ENCODE measurements around the gene RIMS4. TPM values are rescaled to one million over a fixed set of nuclear protein-coding genes. Genes with fewer than 3 reads are reported as not detected.
"Not testable (repeated sequence)": the region's sequence is repeated elsewhere in the genome, so short reads cannot be mapped to it uniquely, and the experiment has no call there.

The RIMS4 gene
- total RNA-seq, 5 donors from 2014 or later (not counting 1 experiment from before 2014, with no cell fraction given), result 0.06 to 0.12 TPM; not detected in 3

DNA sequence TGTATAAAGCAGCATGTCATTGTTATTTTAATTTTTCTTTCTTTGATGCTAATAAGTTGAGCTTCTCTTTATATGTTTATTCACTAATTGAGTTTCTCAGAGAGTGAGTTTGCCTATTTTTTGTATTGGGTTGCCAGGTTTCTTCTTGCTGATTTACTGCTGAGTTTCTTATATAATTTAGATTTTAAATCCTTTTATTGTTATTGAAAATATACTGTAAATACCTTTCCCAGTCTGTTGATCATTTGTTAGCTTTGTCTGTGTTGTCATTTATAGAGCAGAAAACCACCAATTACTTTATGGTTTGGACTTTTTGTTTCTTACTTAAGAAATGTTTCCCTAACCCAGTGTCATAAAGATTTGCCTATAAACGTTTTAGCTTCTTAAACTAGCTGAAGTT is 17.1 kb upstream of the RIMS4 start:
- Mint-ChIP-seq H3K36me3 (no peaks in the 10 kb centered on the region), H3K27ac (no peak overlapping the region), H3K9me3 (peaks cover 0 to 5% (median 0%) of the 10 kb centered on the region in 3 donors), H3K27me3 (peaks cover 41 to 45% of the 10 kb centered on the region in 2 donors), H3K4me1 (no peaks in the 10 kb centered on the region), H3K4me3 (no peak overlapping the region)
- no peak overlapping the region for H3K4me3 ChIP-seq (ENCODE audit: control insufficient read depth in 1 of 2, extremely low read depth in 1 of 2, low read length in 1 of 2)
- POLR2A ChIA-PET, result no interaction called here
- CTCF ChIA-PET, result no interaction called here
- no peaks in the 10 kb centered on the region for H3K9me3 ChIP-seq
- no peak for ATAC-seq (replicated peaks in 1 of 4)
- no peaks in the 10 kb centered on the region for H3K4me1 ChIP-seq (ENCODE audit: control insufficient read depth in 1 of 2, extremely low read depth in 1 of 2, insufficient read depth in 2 of 2, low read length in 2 of 2)
- WGBS (ENCODE audit: insufficient coverage), result no CpG with 5 or more reads among the region's 1 CpG
- no peak overlapping the region for H3K27ac ChIP-seq (ENCODE audit: low read length)
- DNase-seq, result no peak
- H3K36me3 ChIP-seq (ENCODE audit: control insufficient read depth in 2 of 2, extremely low read depth in 1 of 2, insufficient read depth in 1 of 2, low read length in 1 of 2), result no peaks in the 10 kb centered on the region
- H3K27me3 ChIP-seq (replicated peaks in 1 of 2; ENCODE audit: control insufficient read depth in 2 of 2, extremely low read depth in 1 of 2, insufficient read depth in 2 of 2, low read length in 1 of 2), result peaks cover 13 to 16% of the 10 kb centered on the region in 2 experiments

DNA sequence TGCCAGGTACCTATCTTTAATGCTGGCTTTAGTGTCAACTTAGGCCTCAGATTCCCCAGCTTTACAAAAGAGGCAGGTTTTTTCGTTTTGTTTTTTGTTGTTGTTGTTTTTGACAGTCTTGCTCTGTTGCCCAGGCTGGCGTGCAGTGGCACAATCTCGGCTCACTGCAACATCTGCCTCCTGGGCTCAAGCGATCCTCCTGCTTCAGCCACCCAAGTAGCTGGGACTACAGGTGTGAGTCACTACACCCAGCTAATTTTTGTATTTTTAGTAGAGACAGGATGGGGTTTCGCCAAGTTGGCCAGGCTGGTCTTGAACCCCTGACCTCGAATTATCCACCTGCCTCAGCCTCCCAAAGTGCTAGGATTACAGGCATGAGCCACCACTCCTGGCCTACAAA is 11.2 kb upstream of the RIMS4 start:
- H3K4me3 Mint-ChIP-seq; H3K4me1 Mint-ChIP-seq; H3K27me3 ChIP-seq (replicated peaks in 1 of 2; ENCODE audit: control insufficient read depth in 2 of 2, extremely low read depth in 1 of 2, insufficient read depth in 2 of 2, low read length in 1 of 2); ATAC-seq (replicated peaks in 1 of 4); DNase-seq; H3K36me3 Mint-ChIP-seq; H3K9me3 ChIP-seq; POLR2A ChIA-PET; H3K27ac ChIP-seq (ENCODE audit: low read length); H3K9me3 Mint-ChIP-seq; H3K4me1 ChIP-seq (ENCODE audit: control insufficient read depth in 1 of 2, extremely low read depth in 1 of 2, insufficient read depth in 2 of 2, low read length in 2 of 2); H3K27me3 Mint-ChIP-seq; H3K27ac Mint-ChIP-seq; H3K36me3 ChIP-seq (ENCODE audit: control insufficient read depth in 2 of 2, extremely low read depth in 1 of 2, insufficient read depth in 1 of 2, low read length in 1 of 2); H3K4me3 ChIP-seq (ENCODE audit: control insufficient read depth in 1 of 2, extremely low read depth in 1 of 2, low read length in 1 of 2): not testable (repeated sequence)
- WGBS (ENCODE audit: insufficient coverage), result 76% methylated on average over 2 of the region's 6 CpGs
- CTCF ChIA-PET, result interaction anchor here in 1 of 2 donors (0.6 kb wide), 1 partner anchor 274 kb away, joined by 5 read pairs; no protein-coding TSS in a partner anchor

GRCh38 chr20:44819936-44820335 is 9.6 kb upstream of the RIMS4 start:
- CTCF ChIA-PET, result no interaction called here
- H3K36me3 ChIP-seq (ENCODE audit: control insufficient read depth in 2 of 2, extremely low read depth in 1 of 2, insufficient read depth in 1 of 2, low read length in 1 of 2), result no peaks in the 10 kb centered on the region

GRCh38 chr20:44817143-44817910 is 7.0 kb upstream of the RIMS4 start:
- H3K27ac ChIP-seq (ENCODE audit: low read length), result no peak overlapping the region
- 58% methylated on average over 2 of the region's 6 CpGs for WGBS (ENCODE audit: insufficient coverage)
- Mint-ChIP-seq H3K9me3 (no peaks in the 10 kb centered on the region), H3K27me3 (peaks cover 11 to 16% of the 10 kb centered on the region in 2 donors), H3K36me3 (no peaks in the 10 kb centered on the region), H3K4me1 (no peaks in the 10 kb centered on the region), H3K27ac (no peak overlapping the region), H3K4me3 (no peak overlapping the region)
- DNase-seq (no peak), ATAC-seq (replicated peaks in 1 of 4) (no peak)
- CTCF ChIA-PET, result no interaction called here
- H3K4me1 ChIP-seq (ENCODE audit: control insufficient read depth in 1 of 2, extremely low read depth in 1 of 2, insufficient read depth in 2 of 2, low read length in 2 of 2), result no peaks in the 10 kb centered on the region
- no peaks in the 10 kb centered on the region for H3K9me3 ChIP-seq
- POLR2A ChIA-PET, result no interaction called here
- peaks cover 8 to 15% of the 10 kb centered on the region in 2 experiments for H3K27me3 ChIP-seq (replicated peaks in 1 of 2; ENCODE audit: control insufficient read depth in 2 of 2, extremely low read depth in 1 of 2, insufficient read depth in 2 of 2, low read length in 1 of 2)
- H3K36me3 ChIP-seq (ENCODE audit: control insufficient read depth in 2 of 2, extremely low read depth in 1 of 2, insufficient read depth in 1 of 2, low read length in 1 of 2), result no peaks in the 10 kb centered on the region
- no peak overlapping the region for H3K4me3 ChIP-seq (ENCODE audit: control insufficient read depth in 1 of 2, extremely low read depth in 1 of 2, low read length in 1 of 2)

More at GRCh38 chr20:44819936-44820335, 9.6 kb upstream of the RIMS4 start:
- POLR2A ChIA-PET, result no interaction called here
- Mint-ChIP-seq H3K9me3 (no peaks in the 10 kb centered on the region), H3K4me3 (no peak overlapping the region), H3K27ac (no peak overlapping the region), H3K4me1 (no peaks in the 10 kb centered on the region), H3K36me3 (no peaks in the 10 kb centered on the region), H3K27me3 (peaks cover 5 to 10% of the 10 kb centered on the region in 2 donors)
- H3K4me3 ChIP-seq (ENCODE audit: control insufficient read depth in 1 of 2, extremely low read depth in 1 of 2, low read length in 1 of 2), result no peak overlapping the region
- DNase-seq, result no peak
- no CpG with 5 or more reads among the region's 4 CpGs for WGBS (ENCODE audit: insufficient coverage)
- H3K27me3 ChIP-seq (replicated peaks in 1 of 2; ENCODE audit: control insufficient read depth in 2 of 2, extremely low read depth in 1 of 2, insufficient read depth in 2 of 2, low read length in 1 of 2), result peaks cover 4 to 9% of the 10 kb centered on the region in 2 experiments
- no peaks in the 10 kb centered on the region for H3K9me3 ChIP-seq
- ATAC-seq (replicated peaks in 1 of 4), result no peak
- H3K27ac ChIP-seq (ENCODE audit: low read length), result no peak overlapping the region
- no peaks in the 10 kb centered on the region for H3K4me1 ChIP-seq (ENCODE audit: control insufficient read depth in 1 of 2, extremely low read depth in 1 of 2, insufficient read depth in 2 of 2, low read length in 2 of 2)

GRCh38 chr20:44814937-44815336 is 4.6 kb upstream of the RIMS4 start:
- Mint-ChIP-seq H3K9me3 (no peaks in the 10 kb centered on the region), H3K4me1 (peaks cover 7 to 8% (median 8%) of the 10 kb centered on the region in 3 donors), H3K27ac (no peak overlapping the region), H3K36me3 (no peaks in the 10 kb centered on the region), H3K27me3 (peaks cover 22 to 29% of the 10 kb centered on the region in 2 donors), H3K4me3 (no peak overlapping the region)
- no peaks in the 10 kb centered on the region for H3K9me3 ChIP-seq
- H3K27me3 ChIP-seq (replicated peaks in 1 of 2; ENCODE audit: control insufficient read depth in 2 of 2, extremely low read depth in 1 of 2, insufficient read depth in 2 of 2, low read length in 1 of 2), result peaks cover 11 to 34% of the 10 kb centered on the region in 2 experiments
- H3K4me3 ChIP-seq (ENCODE audit: control insufficient read depth in 1 of 2, extremely low read depth in 1 of 2, low read length in 1 of 2), result no peak overlapping the region
- ATAC-seq (replicated peaks in 1 of 4), result no peak
- H3K4me1 ChIP-seq (ENCODE audit: control insufficient read depth in 1 of 2, extremely low read depth in 1 of 2, insufficient read depth in 2 of 2, low read length in 2 of 2), result peaks cover 0 to 4% of the 10 kb centered on the region in 2 experiments
- 82% methylated on average over 4 of the region's 5 CpGs for WGBS (ENCODE audit: insufficient coverage)
- no peaks in the 10 kb centered on the region for H3K36me3 ChIP-seq (ENCODE audit: control insufficient read depth in 2 of 2, extremely low read depth in 1 of 2, insufficient read depth in 1 of 2, low read length in 1 of 2)
- no peak overlapping the region for H3K27ac ChIP-seq (ENCODE audit: low read length)
- ChIA-PET POLR2A (no interaction called here), CTCF (no interaction called here)
- DNase-seq, result no peak

DNA sequence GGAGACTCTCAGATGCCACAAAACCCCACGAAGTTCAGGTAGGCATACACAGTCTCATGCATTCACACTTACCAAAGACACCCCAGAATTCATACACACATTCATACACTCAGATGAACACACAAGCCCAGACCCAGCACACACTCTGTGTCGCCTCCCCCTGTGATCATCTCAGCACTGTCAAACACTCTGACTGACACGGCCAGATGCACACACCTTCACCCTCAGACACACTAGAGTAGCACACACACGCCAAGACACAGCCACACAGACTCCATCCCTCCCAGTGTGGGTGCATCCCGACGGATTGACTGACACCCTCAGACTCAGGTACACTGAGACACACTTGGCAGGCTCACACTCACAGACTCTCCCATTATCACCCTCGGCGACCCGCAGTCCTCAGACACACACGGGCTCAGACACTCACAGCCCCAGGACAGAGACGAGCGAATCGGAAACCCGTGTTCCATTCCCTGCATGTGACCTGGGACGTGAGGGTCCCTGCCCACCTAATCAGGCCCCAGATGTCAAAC is 872 bp upstream of the RIMS4 start:
- ChIA-PET CTCF (no interaction called here), POLR2A (no interaction called here)
- Mint-ChIP-seq H3K27me3 (peaks cover 56 to 59% of the 10 kb centered on the region in 2 donors), H3K36me3 (no peaks in the 10 kb centered on the region), H3K4me3 (peak overlapping the region; percentile 4 to 61 (median 52)), H3K4me1 (peaks cover 12 to 16% (median 15%) of the 10 kb centered on the region in 3 donors), H3K9me3 (no peaks in the 10 kb centered on the region), H3K27ac (peak overlapping the region in 1 of 2 donors; percentile 7)
- 79% methylated on average over 12 of the region's 15 CpGs for WGBS (ENCODE audit: insufficient coverage)
- Histone ChIP-seq H3K4me3 (ENCODE audit: control insufficient read depth in 1 of 2, extremely low read depth in 1 of 2, low read length in 1 of 2) (no peak overlapping the region), H3K9me3 (no peaks in the 10 kb centered on the region), H3K27me3 (replicated peaks in 1 of 2; ENCODE audit: control insufficient read depth in 2 of 2, extremely low read depth in 1 of 2, insufficient read depth in 2 of 2, low read length in 1 of 2) (peaks cover 12 to 54% of the 10 kb centered on the region in 2 experiments), H3K36me3 (ENCODE audit: control insufficient read depth in 2 of 2, extremely low read depth in 1 of 2, insufficient read depth in 1 of 2, low read length in 1 of 2) (no peaks in the 10 kb centered on the region), H3K27ac (ENCODE audit: low read length) (no peak overlapping the region), H3K4me1 (ENCODE audit: control insufficient read depth in 1 of 2, extremely low read depth in 1 of 2, insufficient read depth in 2 of 2, low read length in 2 of 2) (peaks cover 0 to 10% of the 10 kb centered on the region in 2 experiments)
- ATAC-seq (replicated peaks in 1 of 4) (no peak), DNase-seq (no peak)

Data from T-cell (primary cell).